ENCODE data around the gene ZNF292. TPM values are rescaled to one million over a fixed set of nuclear protein-coding genes. Genes with fewer than 3 reads are reported as not detected.
A peak's percentile ranks its signal among the peaks of the same experiment; 100 is the strongest.

Gene ZNF292
- 100 to 1,000 TPM in 1 of 4 donors, 10 to 100 TPM in 3; 50.7 to 117 (median 54.7) TPM for total RNA-seq
- 1 to 10 TPM; 3.0 to 7.4 (median 3.9) TPM for polyA plus RNA-seq

- Histone ChIP-seq H3K4me1 (peaks cover 0 to 56% (median 49%) of the 10 kb centered on the region in 4 donors), H3K36me3 (no peaks in the 10 kb centered on the region), H3K4me3 (peak within 1 kb of the TSS; percentile 82 to 98 (median 94)), H3K27me3 (no peaks in the 10 kb centered on the region), H3K27ac (peak within 1 kb of the TSS; percentile 92 to 98 (median 94)), H3K9me3 (no peaks in the 10 kb centered on the region)
- no peak for TF ChIP-seq CTCF (IDR thresholded peaks at IDR 0.05)
- TF ChIP-seq POLR2A (IDR thresholded peaks at IDR 0.05), result peak; percentile 28 to 49
- peak; percentile 82 to 94 (median 86) for TF ChIP-seq POLR2AphosphoS5 (IDR thresholded peaks at IDR 0.05)
- TF ChIP-seq EP300 (IDR thresholded peaks at IDR 0.05), result peak in 2 of 4 donors; percentile 37 to 46
- DNase-seq, result peak; percentile 98
- 0% methylated on average over 75 of the region's 75 CpGs for WGBS, 2 donors
- intact Hi-C loops (cut with DNase I), result loop anchor here (5.0 kb wide), 3 partner anchors 77 to 317 kb away; partner anchors contain the start of genes SLC35A1 and SMIM8
These were observed at the start of gene ZNF292 for GRCh38 chr6:87154993-87155841. Gene ZNF292 (plus strand): TSS chr6:87155565. CDS start chr6:87155592, 27 bp downstream.

- Histone ChIP-seq H3K36me3 (no peaks in the 10 kb centered on the region), H3K9me3 (no peaks in the 10 kb centered on the region), H3K27me3 (no peaks in the 10 kb centered on the region), H3K4me1 (no peaks in the 10 kb centered on the region), H3K27ac (no peak overlapping the region), H3K4me3 (no peak overlapping the region)
- TF ChIP-seq POLR2AphosphoS5 (IDR thresholded peaks at IDR 0.05) (no peak), EP300 (IDR thresholded peaks at IDR 0.05) (no peak), CTCF (IDR thresholded peaks at IDR 0.05) (no peak), POLR2A (IDR thresholded peaks at IDR 0.05) (no peak)
- intact Hi-C loops (cut with DNase I), result no loop called here
- no peak for DNase-seq
These were observed 49.5 kb upstream of the ZNF292 start for GRCh38 chr6:87105823-87106222.

- Histone ChIP-seq H3K9me3 (no peaks in the 10 kb centered on the region), H3K4me3 (no peak overlapping the region), H3K27me3 (no peaks in the 10 kb centered on the region), H3K4me1 (no peaks in the 10 kb centered on the region), H3K36me3 (no peaks in the 10 kb centered on the region), H3K27ac (no peak overlapping the region)
- intact Hi-C loops (cut with DNase I), result no loop called here
- no peak for TF ChIP-seq POLR2AphosphoS5 (IDR thresholded peaks at IDR 0.05)
- TF ChIP-seq EP300 (IDR thresholded peaks at IDR 0.05), result no peak
- no peak for TF ChIP-seq CTCF (IDR thresholded peaks at IDR 0.05)
- no peak for TF ChIP-seq POLR2A (IDR thresholded peaks at IDR 0.05)
- WGBS, 2 donors, result 91 to 98% methylated on average over 1 of the region's 1 CpG
- DNase-seq, result no peak
These were observed 44.7 kb upstream of the ZNF292 start for GRCh38 chr6:87110636-87111035.

- Histone ChIP-seq H3K4me3 (no peak overlapping the region), H3K4me1 (no peaks in the 10 kb centered on the region), H3K9me3 (no peaks in the 10 kb centered on the region), H3K27me3 (no peaks in the 10 kb centered on the region), H3K27ac (no peak overlapping the region), H3K36me3 (no peaks in the 10 kb centered on the region)
- DNase-seq, result no peak
- intact Hi-C loops (cut with DNase I), result no loop called here
- WGBS, 2 donors, result 68 to 89% methylated on average over 2 of the region's 2 CpGs
- TF ChIP-seq POLR2AphosphoS5 (IDR thresholded peaks at IDR 0.05) (no peak), EP300 (IDR thresholded peaks at IDR 0.05) (no peak), CTCF (IDR thresholded peaks at IDR 0.05) (no peak), POLR2A (IDR thresholded peaks at IDR 0.05) (no peak)
These were observed 39.8 kb upstream of the ZNF292 start for GRCh38 chr6:87115402-87116135.

Data from sigmoid colon (tissue), 7 donors.